Upper lobe of left lung (tissue), 4 donors: ENCODE data around the gene CNIH4.

Source experiments
- POLR2A ChIP-seq, 4 donors: fragments of 450-650 bp; IDR thresholded peaks; one replicate each; pipeline ENCODE4 v1.5.1; 2016 to 2017; ENCODE audit warnings: antibody characterized with exemption in 4 of 4, mild to moderate bottlenecking in 2 of 4
- POLR2AphosphoS5 ChIP-seq, 2 donors: sonication (generic); formaldehyde crosslinking; IDR thresholded peaks; one replicate each; pipeline ENCODE4 v1.5.1; 2017; ENCODE audit warnings: antibody characterized with exemption in 2 of 2
- TF ChIP-seq, protein P1 (sequence below), 6 experiments: fragments of 450-650 bp in 4 of 6; fragments of 200-600 bp in 2 of 6; sonication (generic) in 2 of 6; IDR thresholded peaks; one replicate each; pipeline ENCODE4 v1.5.1; 2016 to 2019; ENCODE audit warnings: antibody characterized with exemption in 6 of 6

DNA sequence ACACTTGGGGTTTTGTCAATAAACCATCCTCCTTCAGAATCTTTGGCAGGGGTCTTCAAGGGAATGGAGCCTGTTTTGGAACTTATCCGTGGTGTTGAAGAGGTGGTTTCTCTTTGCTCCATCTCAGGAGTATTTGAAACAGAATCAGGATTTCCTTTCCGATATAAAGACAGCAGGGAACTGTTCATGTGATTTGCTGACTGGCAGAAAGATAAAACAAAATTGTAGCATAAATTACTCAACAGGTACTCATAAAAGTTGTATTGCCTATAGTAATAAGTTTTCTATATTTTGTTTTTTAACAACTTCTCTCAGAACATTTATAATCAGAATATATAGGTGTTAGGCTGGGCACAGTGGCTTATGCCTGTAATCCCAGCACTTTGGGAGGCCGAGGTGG is 48.6 kb upstream of the CNIH4 start:
- TF ChIP-seq, protein P1, sequence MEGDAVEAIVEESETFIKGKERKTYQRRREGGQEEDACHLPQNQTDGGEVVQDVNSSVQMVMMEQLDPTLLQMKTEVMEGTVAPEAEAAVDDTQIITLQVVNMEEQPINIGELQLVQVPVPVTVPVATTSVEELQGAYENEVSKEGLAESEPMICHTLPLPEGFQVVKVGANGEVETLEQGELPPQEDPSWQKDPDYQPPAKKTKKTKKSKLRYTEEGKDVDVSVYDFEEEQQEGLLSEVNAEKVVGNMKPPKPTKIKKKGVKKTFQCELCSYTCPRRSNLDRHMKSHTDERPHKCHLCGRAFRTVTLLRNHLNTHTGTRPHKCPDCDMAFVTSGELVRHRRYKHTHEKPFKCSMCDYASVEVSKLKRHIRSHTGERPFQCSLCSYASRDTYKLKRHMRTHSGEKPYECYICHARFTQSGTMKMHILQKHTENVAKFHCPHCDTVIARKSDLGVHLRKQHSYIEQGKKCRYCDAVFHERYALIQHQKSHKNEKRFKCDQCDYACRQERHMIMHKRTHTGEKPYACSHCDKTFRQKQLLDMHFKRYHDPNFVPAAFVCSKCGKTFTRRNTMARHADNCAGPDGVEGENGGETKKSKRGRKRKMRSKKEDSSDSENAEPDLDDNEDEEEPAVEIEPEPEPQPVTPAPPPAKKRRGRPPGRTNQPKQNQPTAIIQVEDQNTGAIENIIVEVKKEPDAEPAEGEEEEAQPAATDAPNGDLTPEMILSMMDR (IDR thresholded peaks at IDR 0.05): no peak
- TF ChIP-seq POLR2AphosphoS5 (IDR thresholded peaks at IDR 0.05) (no peak), POLR2A (IDR thresholded peaks at IDR 0.05) (no peak)
